ENCODE data around the gene ZNF423.

GRCh38 chr16:49470513-49470991 is 385.4 kb downstream of the ZNF423 start:
- TF ChIP-seq CTCF (IDR thresholded peaks at IDR 0.05; ENCODE audit: insufficient read depth, low read depth, low read length) = no peak
- TF ChIP-seq EZH2 (IDR thresholded peaks at IDR 0.05; ENCODE audit: insufficient read depth, low read length) = no peak

Data from astrocyte (in vitro differentiated cells and primary cell).